WTC11 (cell line): Measurements from ENCODE around the gene ZBTB6. TPM values are rescaled to one million over a fixed set of nuclear protein-coding genes. Genes with fewer than 3 reads are reported as not detected.

Experiments used
- ATAC-seq: fragments of 200-7000 bp; cut with Tn5 transposase; 2 replicates; pipeline ENCODE4 v1.10.0; 2021; ENCODE audit warnings: mild to moderate bottlenecking, moderate library complexity
- CTCF ChIA-PET: fragments of 300-600 bp; sonication (Branson Sonifier 250); formaldehyde crosslinking; loops from one replicate; lab custom pipeline; 2021; ENCODE audit warnings: antibody characterized with exemption; lab: Charles Lee
- POLR2A ChIA-PET: fragments of 350-600 bp; sonication (Branson Sonifier 250); formaldehyde crosslinking; loops from one replicate; lab custom pipeline; 2021; ENCODE audit warnings: antibody characterized with exemption; lab: Charles Lee
- DNase-seq: peaks from one replicate; pipeline ENCODE4 v3.0.0; 2021; ENCODE audit warnings: low spot score
- H3K27ac Mint-ChIP-seq: 2 replicates; pipeline ENCODE4 v1.8.0; 2021; ENCODE audit warnings: mixed read lengths
- H3K27me3 Mint-ChIP-seq: 2 replicates; pipeline ENCODE4 v1.8.0; 2021; ENCODE audit warnings: low read depth, mild to moderate bottlenecking, moderate library complexity, mixed read lengths
- H3K36me3 Mint-ChIP-seq: 2 replicates; pipeline ENCODE4 v1.8.0; 2021; ENCODE audit warnings: mixed read lengths
- H3K4me1 Mint-ChIP-seq: 2 replicates; pipeline ENCODE4 v1.8.0; 2022; ENCODE audit warnings: mixed read lengths
- H3K4me3 Mint-ChIP-seq: 2 replicates; pipeline ENCODE4 v1.8.0; 2021; ENCODE audit warnings: mild to moderate bottlenecking, moderate library complexity, mixed read lengths
- H3K9me3 Mint-ChIP-seq: 2 replicates; pipeline ENCODE4 v1.8.0; 2021; ENCODE audit warnings: mixed read lengths
- ATF3 ChIP-seq: sonication (generic); formaldehyde crosslinking; conservative IDR thresholded peaks from 2 replicates; pipeline ENCODE4 v1.8.1; 2022; ENCODE audit warnings: mild to moderate bottlenecking, missing genetic modification reagents
- E2F4 ChIP-seq: sonication (generic); formaldehyde crosslinking; IDR thresholded peaks from 2 replicates; pipeline ENCODE4 v1.8.1; 2022; ENCODE audit warnings: low read depth, mild to moderate bottlenecking, moderate library complexity, missing genetic modification reagents, borderline replicate concordance
- ELF4 ChIP-seq: sonication (generic); formaldehyde crosslinking; IDR thresholded peaks from 2 replicates; pipeline ENCODE4 v1.8.1; 2022; ENCODE audit warnings: low read depth, mild to moderate bottlenecking, moderate library complexity, missing genetic modification reagents
- MXD4 ChIP-seq: fragments of 250-450 bp; sonication (Bioruptor Pico); IDR thresholded peaks from 2 replicates; pipeline ENCODE4 v1.8.0; 2021; ENCODE audit warnings: mild to moderate bottlenecking, moderate library complexity, borderline replicate concordance
- MYBL2 ChIP-seq: sonication (generic); formaldehyde crosslinking; IDR thresholded peaks from 2 replicates; pipeline ENCODE4 v1.8.1; 2023; ENCODE audit warnings: mild to moderate bottlenecking, moderate library complexity, missing genetic modification reagents
- NR1H2 ChIP-seq: sonication (generic); formaldehyde crosslinking; IDR thresholded peaks from 2 replicates; pipeline ENCODE4 v1.9.0; 2021; ENCODE audit warnings: mild to moderate bottlenecking, moderate library complexity, missing genetic modification reagents
- NR2C2 ChIP-seq: sonication (generic); formaldehyde crosslinking; IDR thresholded peaks from 2 replicates; pipeline ENCODE4 v1.8.0; 2022; ENCODE audit warnings: mild to moderate bottlenecking, missing genetic modification reagents
- PREB ChIP-seq: sonication (generic); formaldehyde crosslinking; IDR thresholded peaks from 2 replicates; pipeline ENCODE4 v1.8.1; 2022; ENCODE audit warnings: mild to moderate bottlenecking, missing genetic modification reagents, moderate library complexity, borderline replicate concordance
- TCF7 ChIP-seq: sonication (generic); formaldehyde crosslinking; IDR thresholded peaks from 2 replicates; pipeline ENCODE4 v1.8.0; 2022; ENCODE audit warnings: mild to moderate bottlenecking, low read depth, missing genetic modification reagents, moderate library complexity
- TP53 ChIP-seq: sonication (generic); formaldehyde crosslinking; IDR thresholded peaks from 2 replicates; pipeline ENCODE4 v1.8.1; 2023; ENCODE audit warnings: mild to moderate bottlenecking, missing genetic modification reagents
- ZNF416 ChIP-seq: fragments of 250-450 bp; sonication (Bioruptor Pico); IDR thresholded peaks from 2 replicates; pipeline ENCODE4 v1.9.0; 2021; ENCODE audit warnings: mild to moderate bottlenecking, inconsistent platforms
- ZNF425 ChIP-seq: fragments of 250-450 bp; sonication (Bioruptor Pico); conservative IDR thresholded peaks from 2 replicates; pipeline ENCODE4 v1.9.0; 2021; ENCODE audit warnings: mild to moderate bottlenecking
- ZNF532 ChIP-seq: fragments of 250-450 bp; sonication (Bioruptor Pico); IDR thresholded peaks from 2 replicates; pipeline ENCODE4 v1.9.0; 2021; ENCODE audit warnings: mild to moderate bottlenecking, borderline replicate concordance
- total RNA-seq: library from RNA; stranded (reverse); gene quantifications from 3 replicates; pipeline ENCODE4 v1.2.3, GENCODE V29; 2021
- TF ChIP-seq, protein P1 (sequence below): fragments of 250-450 bp; sonication (Bioruptor Pico); IDR thresholded peaks from 2 replicates; pipeline ENCODE4 v2.1.2; 2022; ENCODE audit warnings: mild to moderate bottlenecking, moderate library complexity
- TF ChIP-seq, protein P2 (sequence below): sonication (generic); formaldehyde crosslinking; IDR thresholded peaks from 2 replicates; pipeline ENCODE4 v1.8.0; 2022; ENCODE audit warnings: mild to moderate bottlenecking, missing genetic modification reagents

The ZBTB6 gene
- total RNA-seq, 1 experiment from 2014 or later: 9.0 TPM

- TF ChIP-seq MYBL2 (CRISPR knock-in tag) (no peak), E2F4 (no peak), TP53 (CRISPR knock-in tag) (no peak), NR2C2 (CRISPR knock-in tag) (no peak), ZNF532 (CRISPR knock-in tag) (no peak), ZNF425 (CRISPR knock-in tag) (no peak), ELF4 (CRISPR knock-in tag) (no peak), PREB (CRISPR knock-in tag) (no peak), ATF3 (CRISPR knock-in tag) (no peak), ZNF416 (CRISPR knock-in tag) (no peak), TCF7 (CRISPR knock-in tag) (no peak), MXD4 (CRISPR knock-in tag) (no peak), NR1H2 (CRISPR knock-in tag) (no peak)
- TF ChIP-seq, protein P1, sequence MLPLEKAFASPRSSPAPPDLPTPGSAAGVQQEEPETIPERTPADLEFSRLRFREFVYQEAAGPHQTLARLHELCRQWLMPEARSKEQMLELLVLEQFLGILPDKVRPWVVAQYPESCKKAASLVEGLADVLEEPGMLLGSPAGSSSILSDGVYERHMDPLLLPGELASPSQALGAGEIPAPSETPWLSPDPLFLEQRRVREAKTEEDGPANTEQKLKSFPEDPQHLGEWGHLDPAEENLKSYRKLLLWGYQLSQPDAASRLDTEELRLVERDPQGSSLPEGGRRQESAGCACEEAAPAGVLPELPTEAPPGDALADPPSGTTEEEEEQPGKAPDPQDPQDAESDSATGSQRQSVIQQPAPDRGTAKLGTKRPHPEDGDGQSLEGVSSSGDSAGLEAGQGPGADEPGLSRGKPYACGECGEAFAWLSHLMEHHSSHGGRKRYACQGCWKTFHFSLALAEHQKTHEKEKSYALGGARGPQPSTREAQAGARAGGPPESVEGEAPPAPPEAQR (CRISPR knock-in tag): no peak
- TF ChIP-seq, protein P2, sequence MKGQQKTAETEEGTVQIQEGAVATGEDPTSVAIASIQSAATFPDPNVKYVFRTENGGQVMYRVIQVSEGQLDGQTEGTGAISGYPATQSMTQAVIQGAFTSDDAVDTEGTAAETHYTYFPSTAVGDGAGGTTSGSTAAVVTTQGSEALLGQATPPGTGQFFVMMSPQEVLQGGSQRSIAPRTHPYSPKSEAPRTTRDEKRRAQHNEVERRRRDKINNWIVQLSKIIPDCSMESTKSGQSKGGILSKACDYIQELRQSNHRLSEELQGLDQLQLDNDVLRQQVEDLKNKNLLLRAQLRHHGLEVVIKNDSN: no peak
- Mint-ChIP-seq H3K4me3 (no peak overlapping the region), H3K27ac (no peak overlapping the region), H3K36me3 (peaks cover 56% of the 10 kb centered on the region), H3K4me1 (no peaks in the 10 kb centered on the region), H3K27me3 (no peaks in the 10 kb centered on the region), H3K9me3 (peaks cover 3% of the 10 kb centered on the region; the same call in 1 of the 2 replicates)
- CTCF ChIA-PET: no interaction called here
- POLR2A ChIA-PET: no interaction called here
- DNase-seq (no peak), ATAC-seq (no peak)
These were observed 47.0 kb downstream of the ZBTB6 start for GRCh38 chr9:122866079-122866478.
